Heart left ventricle (tissue), 16 donors: ENCODE data around the gene KHK. TPM values are rescaled to one million over a fixed set of nuclear protein-coding genes. Genes with fewer than 3 reads are reported as not detected.

Experiments
- ATAC-seq, 4 donors: fragments of 200-7000 bp; cut with Tn5 transposase; one replicate each; pipeline ENCODE4 v1.9.1; 2020 to 2022; ENCODE audit warnings: moderate library complexity in 4 of 4, mild to moderate bottlenecking in 3 of 4, moderate number of reproducible peaks in 1 of 4
- DNase-seq, 5 donors: peaks; one replicate each; pipeline ENCODE4 v3.0.0-alpha.2; 2020
- H3K27ac ChIP-seq, 12 donors: fragments of 200-600 bp; sonication (generic) in 4 of 12; one replicate each; pipeline versions ENCODE4 v1.5.0 to v1.8.0; 2016 to 2022; ENCODE audit warnings: mild to moderate bottlenecking in 2 of 12
- H3K27me3 ChIP-seq, 9 donors: fragments of 200-600 bp; sonication (generic) in 2 of 9; one replicate each; pipeline versions ENCODE4 v1.5.1 to v1.8.0; 2016 to 2022; ENCODE audit warnings: mild to moderate bottlenecking in 3 of 9
- H3K36me3 ChIP-seq, 9 donors: fragments of 200-600 bp; sonication (generic) in 2 of 9; one replicate each; pipeline versions ENCODE4 v1.5.0 to v1.8.0; 2018 to 2022; ENCODE audit warnings: mild to moderate bottlenecking in 2 of 9
- H3K4me1 ChIP-seq, 12 donors: fragments of 200-600 bp; sonication (generic) in 4 of 12; one replicate each; pipeline versions ENCODE4 v1.5.0 to v1.8.0; 2016 to 2022; ENCODE audit warnings: mild to moderate bottlenecking in 3 of 12
- H3K4me3 ChIP-seq, 12 donors: fragments of 200-600 bp; sonication (generic) in 4 of 12; one replicate each; pipeline versions ENCODE4 v1.5.0 to v1.8.0; 2017 to 2022; ENCODE audit warnings: mild to moderate bottlenecking in 9 of 12, moderate library complexity in 4 of 12
- H3K9me3 ChIP-seq, 12 donors: fragments of 200-600 bp; sonication (generic) in 4 of 12; one replicate each; pipeline versions ENCODE4 v1.5.0 to v1.8.0; 2016 to 2022; ENCODE audit warnings: mild to moderate bottlenecking in 1 of 12
- POLR2A ChIP-seq, 2 donors: fragments of 450-650 bp; IDR thresholded peaks; one replicate each; pipeline ENCODE4 v1.6.1; 2017; ENCODE audit warnings: antibody characterized with exemption in 2 of 2, mild to moderate bottlenecking in 2 of 2, moderate library complexity in 2 of 2
- WGBS, 4 donors: extraction: QIAGEN DNeasy Blood & Tissue Kit in 2 of 4; methylation state at CpG; one replicate each; pipeline versions ENCODE4 v1.1.5 to v1.1.7; 2013 to 2018; 5-methylcytosine and 5-hydroxymethylcytosine counted together
- intact Hi-C, 10 donors: fragments of 100-400 bp; cut with DNase I; formaldehyde crosslinking; loops; one replicate each; pipeline versions ENCODE4 v1.11.1 to v1.14.2; 2022
- polyA plus RNA-seq, 2 donors: library from polyadenylated mRNA; stranded (reverse); fragments of 200-250 nt; gene quantifications; one replicate each; pipeline ENCODE4 v1.2.3, GENCODE V29; 2013
- total RNA-seq, 9 donors: library from RNA; depleted of rRNA in 2 of 9; stranded (reverse); fragments of >200 nt in 2 of 9; fragmentation: NEBNext Ultra II Directional in 3 of 9; extraction: Animal tissue kit (Norgen Biotek cat#: 25700) in 3 of 9; gene quantifications; one replicate each; pipeline versions ENCODE4 v1.1.0 to v1.2.4, GENCODE V29; 2016 to 2023
- TF ChIP-seq, protein P1 (sequence below), 12 donors: fragments of 200-600 bp; sonication (generic) in 4 of 12; IDR thresholded peaks; one replicate each; pipeline versions ENCODE4 v1.5.0 to v1.8.0; 2018 to 2022; ENCODE audit warnings: antibody characterized with exemption in 12 of 12, mild to moderate bottlenecking in 5 of 12
- donor health status: ischemic (EF 13 %, LVEDD 7.1; RV severe dilation, severe dysfunction).
- donor health status: healthy with polysubstance abuse.
- donor health status: DM: no; HTN: yes; CAD: no.
- donor health status: DM: no; HTN: no; CAD: no.
- donor health status: ischemic (EF 25% LVEDD 6.9; RV normal size, moderate dysfunction).
- donor health status: ischemic (EF 25% LVEDD 5.7; RV mildly dilated, moderate dysfunction).
- donor health status: healthy.
- donor health status: DM: yes; HTN: yes; CAD: no.
- donor health status: ischemic (EF 35%, LVEDD 5.7; RV mildly dilated, moderate dysfunction).
- donor health status: nonischemic (EF 11% LVEDD 7.7; RV severe dilation, severe dysfunction).
- donor health status: DM: yes; HTN: yes; CAD: no.
- donor health status: PGD.
- donor health status: ischemic (EF 29% LVEDD 5.4; RV normal size, mild dysfunction).
- donor health status: nonischemic (EF 23%, LVEDD 6.1; RV moderate dilation, normal function).

Gene KHK
- total and polyA plus RNA-seq, 11 donors = 0.89 to 3.9 (median 1.8) TPM

- no peak for TF ChIP-seq POLR2A (IDR thresholded peaks at IDR 0.05)
- TF ChIP-seq, protein P1, sequence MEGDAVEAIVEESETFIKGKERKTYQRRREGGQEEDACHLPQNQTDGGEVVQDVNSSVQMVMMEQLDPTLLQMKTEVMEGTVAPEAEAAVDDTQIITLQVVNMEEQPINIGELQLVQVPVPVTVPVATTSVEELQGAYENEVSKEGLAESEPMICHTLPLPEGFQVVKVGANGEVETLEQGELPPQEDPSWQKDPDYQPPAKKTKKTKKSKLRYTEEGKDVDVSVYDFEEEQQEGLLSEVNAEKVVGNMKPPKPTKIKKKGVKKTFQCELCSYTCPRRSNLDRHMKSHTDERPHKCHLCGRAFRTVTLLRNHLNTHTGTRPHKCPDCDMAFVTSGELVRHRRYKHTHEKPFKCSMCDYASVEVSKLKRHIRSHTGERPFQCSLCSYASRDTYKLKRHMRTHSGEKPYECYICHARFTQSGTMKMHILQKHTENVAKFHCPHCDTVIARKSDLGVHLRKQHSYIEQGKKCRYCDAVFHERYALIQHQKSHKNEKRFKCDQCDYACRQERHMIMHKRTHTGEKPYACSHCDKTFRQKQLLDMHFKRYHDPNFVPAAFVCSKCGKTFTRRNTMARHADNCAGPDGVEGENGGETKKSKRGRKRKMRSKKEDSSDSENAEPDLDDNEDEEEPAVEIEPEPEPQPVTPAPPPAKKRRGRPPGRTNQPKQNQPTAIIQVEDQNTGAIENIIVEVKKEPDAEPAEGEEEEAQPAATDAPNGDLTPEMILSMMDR (IDR thresholded peaks at IDR 0.05) = no peak
- intact Hi-C loops = loop anchor here in 1 of 10 donors (5.0 kb wide), 1 partner anchor 69 kb away; no protein-coding TSS in a partner anchor
- Histone ChIP-seq H3K27me3 (no peaks in the 10 kb centered on the region), H3K9me3 (no peaks in the 10 kb centered on the region), H3K4me1 (peaks cover 4 to 11% (median 7%) of the 10 kb centered on the region in 12 donors), H3K27ac (no peak overlapping the region), H3K36me3 (no peaks in the 10 kb centered on the region), H3K4me3 (no peak overlapping the region)
- no peak for DNase-seq
- WGBS, 4 donors = 79 to 82% (median 81%) methylated on average over 7 of the region's 7 CpGs
- ATAC-seq = no peak
These were observed 51.5 kb downstream of the KHK start for GRCh38 chr2:27138111-27138510.

GRCh38 chr2:27139310-27139709 lies 52.7 kb downstream of the KHK start, which contains the start of gene PRR30:
Gene PRR30, minus strand, starts transcription at chr2:27139410. Its CDS starts 1,081 bp downstream, at chr2:27138329.
- no peak for DNase-seq
- no peaks in the 10 kb centered on the region for H3K36me3 ChIP-seq
- no peak within 1 kb of the TSS for H3K27ac ChIP-seq
- no peaks in the 10 kb centered on the region for H3K27me3 ChIP-seq
- TF ChIP-seq POLR2A (IDR thresholded peaks at IDR 0.05) = no peak
- TF ChIP-seq, protein P1 (IDR thresholded peaks at IDR 0.05) = no peak
- intact Hi-C loops = loop anchor here in 1 of 10 donors (5.0 kb wide), 1 partner anchor 68 kb away; no protein-coding TSS in a partner anchor
- 59 to 80% (median 75%) methylated on average over 2 to 4 of the region's 4 CpGs for WGBS, 4 donors
- no peaks in the 10 kb centered on the region for H3K9me3 ChIP-seq
- H3K4me1 ChIP-seq = no peaks in the 10 kb centered on the region
- ATAC-seq = no peak
- H3K4me3 ChIP-seq = no peak within 1 kb of the TSS

- Histone ChIP-seq H3K27ac (no peak overlapping the region), H3K4me3 (no peak overlapping the region), H3K36me3 (no peaks in the 10 kb centered on the region), H3K27me3 (no peaks in the 10 kb centered on the region), H3K9me3 (no peaks in the 10 kb centered on the region), H3K4me1 (no peaks in the 10 kb centered on the region)
- TF ChIP-seq POLR2A (IDR thresholded peaks at IDR 0.05) = no peak
- TF ChIP-seq, protein P1 (IDR thresholded peaks at IDR 0.05) = no peak
- no peak for ATAC-seq
- DNase-seq = no peak
- intact Hi-C loops = no loop called here
- WGBS, 4 donors = 67 to 84% (median 79%) methylated on average over 1 of the region's 1 CpG
These were observed 56.7 kb downstream of the KHK start for GRCh38 chr2:27143285-27143684.

- no peaks in the 10 kb centered on the region for H3K27me3 ChIP-seq
- no peaks in the 10 kb centered on the region for H3K9me3 ChIP-seq
- ATAC-seq (no peak), DNase-seq (no peak)
- intact Hi-C loops = no loop called here
- no peak for TF ChIP-seq POLR2A (IDR thresholded peaks at IDR 0.05)
- TF ChIP-seq, protein P1 (IDR thresholded peaks at IDR 0.05) = no peak
- H3K4me1 ChIP-seq = no peaks in the 10 kb centered on the region
- no peak overlapping the region for H3K27ac ChIP-seq
- no peak overlapping the region for H3K4me3 ChIP-seq
- 69 to 82% (median 75%) methylated on average over 2 of the region's 2 CpGs for WGBS, 4 donors
- no peaks in the 10 kb centered on the region for H3K36me3 ChIP-seq
These were observed 59.1 kb downstream of the KHK start for GRCh38 chr2:27145682-27146081.
